Putamen (tissue), 1 donor: Measurements from ENCODE around the gene CTXN1.
"Not testable (repeated sequence)": the region's sequence is repeated elsewhere in the genome, so short reads cannot be mapped to it uniquely, and the experiment has no call there.

Experiments
- DNase-seq: peaks from one replicate; pipeline ENCODE4 v3.0.0-alpha.2; 2016; ENCODE audit warnings: low spot score

The CTXN1 gene

DNA sequence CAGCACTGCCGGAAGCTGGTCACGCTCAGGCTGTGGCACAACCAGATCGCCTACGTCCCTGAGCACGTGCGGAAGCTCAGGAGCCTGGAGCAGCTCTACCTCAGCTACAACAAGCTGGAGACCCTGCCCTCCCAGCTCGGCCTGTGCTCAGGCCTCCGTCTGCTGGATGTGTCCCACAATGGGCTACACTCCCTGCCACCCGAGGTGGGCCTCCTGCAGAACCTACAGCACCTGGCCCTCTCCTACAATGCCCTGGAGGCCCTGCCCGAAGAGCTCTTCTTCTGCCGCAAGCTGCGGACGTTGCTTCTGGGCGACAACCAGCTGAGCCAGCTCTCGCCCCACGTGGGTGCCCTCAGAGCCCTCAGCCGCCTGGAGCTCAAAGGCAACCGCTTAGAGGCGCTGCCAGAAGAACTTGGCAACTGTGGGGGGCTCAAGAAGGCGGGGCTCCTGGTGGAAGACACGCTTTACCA, 25.5 kb downstream of the CTXN1 start:
- no peak for DNase-seq

DNA sequence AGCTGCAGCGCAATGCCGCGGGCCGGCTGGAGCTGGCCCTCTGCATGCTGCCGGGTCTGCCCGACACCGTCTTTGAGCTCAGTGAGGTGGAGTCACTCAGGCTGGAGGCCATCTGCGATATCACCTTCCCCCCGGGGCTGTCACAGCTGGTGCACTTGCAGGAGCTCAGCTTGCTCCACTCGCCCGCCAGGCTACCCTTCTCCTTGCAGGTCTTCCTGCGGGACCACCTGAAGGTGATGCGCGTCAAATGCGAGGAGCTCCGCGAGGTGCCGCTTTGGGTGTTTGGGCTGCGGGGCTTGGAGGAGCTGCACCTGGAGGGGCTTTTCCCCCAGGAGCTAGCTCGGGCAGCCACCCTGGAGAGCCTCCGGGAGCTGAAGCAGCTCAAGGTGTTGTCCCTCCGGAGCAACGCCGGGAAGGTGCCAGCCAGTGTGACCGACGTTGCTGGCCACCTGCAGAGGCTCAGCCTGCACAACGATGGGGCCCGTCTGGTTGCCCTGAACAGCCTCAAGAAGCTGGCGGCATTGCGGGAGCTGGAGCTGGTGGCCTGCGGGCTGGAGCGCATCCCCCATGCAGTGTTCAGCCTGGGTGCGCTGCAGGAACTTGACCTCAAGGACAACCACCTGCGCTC, 26.1 kb downstream of the CTXN1 start:
- DNase-seq: no peak

DNA sequence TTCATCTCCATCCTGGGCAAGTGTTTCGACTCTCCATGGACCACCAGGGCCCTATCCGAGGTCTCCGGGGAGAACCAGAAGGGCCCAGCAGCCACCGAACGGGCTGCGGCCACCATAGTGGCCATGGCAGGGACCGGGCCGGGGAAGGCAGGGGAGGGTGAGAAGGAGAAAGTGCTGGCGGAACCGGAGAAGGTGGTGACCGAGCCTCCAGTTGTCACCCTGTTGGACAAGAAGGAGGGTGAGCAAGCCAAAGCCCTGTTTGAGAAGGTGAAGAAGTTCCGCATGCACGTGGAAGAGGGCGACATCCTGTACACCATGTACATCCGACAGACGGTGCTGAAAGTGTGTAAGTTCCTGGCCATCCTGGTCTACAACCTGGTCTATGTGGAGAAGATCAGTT, 27.0 kb downstream of the CTXN1 start:
- DNase-seq: no peak

DNA sequence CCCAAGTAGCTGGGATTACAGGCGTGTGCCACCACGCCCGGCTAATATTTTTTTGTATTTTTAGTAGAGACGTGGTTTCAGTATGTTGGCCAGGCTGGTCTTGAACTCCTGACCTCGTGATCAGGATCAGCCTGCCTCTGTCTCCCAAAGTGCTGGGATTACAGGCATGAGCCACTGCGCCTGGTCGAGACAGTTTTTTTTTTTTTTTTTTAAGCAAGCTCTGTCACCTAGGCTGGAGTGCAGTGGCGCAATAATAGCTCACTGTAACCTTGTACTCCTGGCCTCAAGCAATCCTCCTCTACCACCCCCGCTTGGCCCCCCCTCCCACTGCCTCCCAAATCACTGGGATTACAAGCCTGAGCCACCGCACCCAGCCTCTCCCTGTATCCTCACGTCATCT, 28.6 kb downstream of the CTXN1 start:
- DNase-seq: no peak

DNA sequence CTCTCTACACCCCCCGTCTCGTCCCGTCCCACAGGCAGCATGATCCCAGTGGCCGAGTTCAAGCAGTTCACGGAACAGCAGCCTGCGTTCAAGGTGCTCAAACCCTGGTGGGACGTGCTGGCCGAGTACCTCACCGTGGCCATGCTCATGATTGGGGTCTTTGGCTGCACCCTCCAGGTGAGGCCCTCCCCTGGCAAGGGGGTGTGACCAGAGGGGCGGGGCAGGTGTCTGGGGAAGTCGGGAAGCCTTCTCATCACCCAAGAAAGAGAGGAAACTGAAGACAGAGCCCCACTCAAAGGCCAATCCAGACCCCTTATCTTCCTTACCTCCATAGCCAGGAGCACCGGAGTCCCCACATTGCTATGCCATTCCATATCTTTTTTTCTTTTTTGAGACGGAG, 30.4 kb downstream of the CTXN1 start:
- DNase-seq: no peak

DNA sequence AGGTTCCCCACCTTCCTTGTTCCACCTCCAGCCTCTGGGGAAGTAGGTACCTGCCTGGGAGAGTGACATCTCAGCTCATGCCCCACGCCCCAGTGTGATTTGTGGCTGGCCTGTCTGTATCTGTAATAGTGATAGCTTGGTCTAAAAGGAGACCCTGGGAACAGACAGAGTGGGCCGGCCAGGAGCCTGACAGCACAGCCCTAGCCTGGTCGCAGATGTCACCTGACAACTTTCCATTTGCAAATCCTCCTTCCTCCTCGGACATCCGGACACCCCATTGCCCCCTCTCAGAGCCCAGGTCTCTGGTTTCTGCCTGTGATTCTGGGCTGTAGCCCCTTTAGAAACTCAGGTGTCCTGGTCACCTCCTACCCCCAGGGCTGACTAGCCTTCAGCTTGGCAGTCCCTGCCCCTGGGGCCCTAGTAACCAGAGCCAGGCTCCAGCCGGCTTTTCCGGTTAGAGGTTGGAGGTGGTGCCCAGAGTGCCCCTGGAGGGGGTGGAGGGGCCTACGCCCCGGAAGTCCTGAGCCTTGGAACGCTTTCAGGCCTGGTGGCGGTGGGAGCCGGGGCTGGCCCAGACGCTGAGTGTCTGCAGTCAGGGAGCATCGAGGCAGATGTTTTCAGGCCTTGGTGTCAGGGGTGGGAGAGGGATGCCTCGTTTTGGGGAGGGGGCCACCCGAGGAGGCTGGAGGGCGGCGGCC, 31.2 kb downstream of the CTXN1 start:
- no peak for DNase-seq

DNA sequence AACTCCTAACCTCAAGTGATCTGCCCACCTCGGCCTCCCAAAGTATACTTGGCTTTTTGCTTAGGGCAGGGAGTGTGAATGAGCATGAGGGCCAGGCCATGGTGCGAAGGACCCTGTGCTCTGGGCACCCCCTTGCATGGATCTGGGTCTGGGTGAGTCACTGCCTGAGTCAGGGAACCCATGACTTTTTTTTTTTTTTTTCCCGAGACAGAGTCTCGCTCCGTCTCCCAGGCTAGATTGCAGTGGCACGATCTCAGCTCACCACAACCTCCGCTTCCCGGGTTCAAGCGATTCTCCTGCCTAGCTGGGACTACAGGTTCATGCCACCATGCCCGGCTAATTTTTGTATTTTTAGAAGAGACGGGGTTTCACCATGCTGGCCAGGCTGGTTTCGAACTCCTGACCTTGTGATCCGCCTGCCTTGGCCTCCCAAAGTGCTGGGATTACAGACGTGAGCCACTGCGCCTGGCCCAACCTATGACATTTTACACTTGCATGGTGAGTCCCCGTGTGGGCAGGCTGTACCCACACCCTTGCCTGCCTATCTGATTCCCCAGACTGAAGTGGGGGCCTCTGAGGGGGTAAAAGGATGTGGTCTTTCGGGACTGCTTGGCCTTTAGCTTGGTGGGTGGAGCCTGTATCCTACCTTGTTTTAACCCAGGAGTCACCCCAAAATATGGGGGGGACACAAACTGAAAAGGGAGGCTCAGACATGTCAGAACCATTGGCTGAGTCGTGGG, 32.4 kb downstream of the CTXN1 start:
- DNase-seq: not testable (repeated sequence)

DNA sequence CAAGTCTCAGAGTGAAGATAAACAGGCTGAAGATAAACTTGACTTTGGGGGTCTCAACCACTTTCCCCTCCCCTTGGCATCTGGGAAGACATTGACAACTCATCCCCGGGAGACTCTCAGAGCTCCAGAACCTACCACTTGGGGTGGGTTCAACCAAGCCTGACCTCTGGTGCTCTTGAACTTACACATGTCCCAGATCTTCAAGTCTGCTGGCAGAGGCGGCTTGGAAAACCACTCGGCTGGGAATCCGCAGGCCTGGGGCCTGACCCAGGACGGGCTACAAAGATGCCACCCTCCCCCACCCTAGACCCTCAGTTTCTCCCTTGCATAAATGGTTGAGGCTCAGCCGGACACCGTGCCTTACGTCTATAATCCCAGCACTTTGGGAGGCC, 37.1 kb downstream of the CTXN1 start:
- DNase-seq: no peak

DNA sequence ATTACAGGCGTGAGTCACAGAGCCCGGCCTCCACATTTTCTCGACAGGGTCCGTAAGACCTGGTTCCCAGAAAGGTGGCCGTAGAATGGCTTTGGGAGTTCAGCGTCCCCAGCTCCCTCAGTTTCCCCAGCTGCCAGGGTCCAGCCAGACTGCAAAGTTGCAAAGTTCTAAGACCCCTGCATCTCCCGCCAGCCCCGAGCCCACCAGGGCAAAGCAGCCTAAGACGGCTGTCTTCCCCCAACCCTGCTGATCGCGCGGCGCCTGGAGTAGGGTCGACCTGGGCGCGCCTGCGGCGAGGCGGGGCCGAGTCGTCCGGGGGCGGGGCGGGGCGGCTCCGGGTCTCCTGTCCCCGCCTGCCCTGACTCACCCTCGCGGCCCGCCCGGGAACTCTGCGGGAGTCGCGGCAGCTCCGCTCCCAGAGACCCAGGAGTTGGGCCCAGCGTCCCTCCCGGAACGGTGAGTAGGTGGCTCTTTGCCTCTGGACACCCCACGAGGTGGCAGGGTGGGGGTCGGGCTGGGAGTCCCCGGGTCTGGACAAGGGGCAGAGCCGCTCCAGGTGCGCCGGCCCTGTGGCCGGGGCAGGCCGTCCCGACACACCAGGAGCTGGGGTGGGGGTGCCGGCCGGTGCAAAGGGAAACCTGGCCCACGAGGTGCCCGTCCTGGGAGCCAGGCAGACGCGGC, 37.6 kb downstream of the CTXN1 start, which contains the start of gene LRRC8E:
TSS of gene LRRC8E (plus strand) at position 366 of the 681 bp plus-strand sequence. CDS start 7,094 bp downstream, outside the sequence.
- DNase-seq: no peak

DNA sequence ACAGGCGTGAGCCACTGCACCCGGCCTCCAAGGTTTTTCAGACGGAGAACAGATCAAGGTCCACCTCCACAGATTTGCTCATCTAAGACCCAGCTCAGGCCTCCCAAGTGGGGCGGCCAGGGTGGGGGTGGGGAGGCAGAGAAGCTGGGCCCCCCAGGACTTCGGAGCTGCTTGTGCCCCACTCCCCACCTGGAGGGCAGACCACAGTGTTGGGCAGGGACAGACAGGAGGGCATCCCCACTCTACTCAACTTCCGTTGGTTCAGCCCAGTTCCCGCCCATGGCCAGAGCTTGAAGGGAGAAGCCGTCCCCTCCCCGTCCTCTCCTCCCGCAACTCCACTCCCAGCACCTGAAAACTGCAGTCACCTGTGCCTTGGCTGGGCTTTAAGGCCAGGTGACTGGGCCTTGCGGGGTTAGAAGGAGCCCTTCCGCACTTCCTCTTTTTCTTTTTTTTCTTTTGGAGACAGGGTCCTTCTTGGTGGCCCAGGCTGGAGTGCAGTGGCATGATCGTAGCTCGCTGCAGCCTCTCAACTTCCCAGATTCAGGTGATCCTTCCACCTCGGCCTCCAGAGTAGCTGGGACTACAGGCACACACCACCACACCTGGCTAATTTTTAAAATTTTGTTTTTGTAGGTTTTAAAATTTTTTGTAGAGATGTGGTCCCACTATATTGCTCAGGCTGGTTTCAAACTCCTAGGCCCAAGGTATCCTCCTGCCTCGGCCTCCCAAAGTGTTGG, 38.4 kb downstream of the CTXN1 start:
- DNase-seq: no peak

DNA sequence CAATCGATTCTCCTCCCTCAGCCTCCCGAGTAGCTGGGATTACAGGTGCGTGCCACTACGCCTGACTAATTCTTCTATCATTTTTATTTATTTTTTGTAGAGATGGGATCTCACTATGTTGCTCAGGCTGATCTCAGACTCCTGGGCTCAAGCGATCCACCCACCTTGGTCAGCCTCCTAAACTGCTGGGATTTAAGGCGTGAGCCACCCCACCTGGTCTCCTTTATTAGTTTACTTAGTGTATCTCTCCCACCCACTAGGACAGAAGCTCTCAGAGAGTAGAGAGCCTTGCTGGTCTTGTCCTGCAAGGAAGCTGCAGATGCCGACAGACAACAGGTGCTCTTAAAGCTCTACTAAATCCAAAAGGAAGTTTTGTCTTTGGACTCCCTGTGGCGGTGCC, 40.1 kb downstream of the CTXN1 start:
- no peak for DNase-seq

DNA sequence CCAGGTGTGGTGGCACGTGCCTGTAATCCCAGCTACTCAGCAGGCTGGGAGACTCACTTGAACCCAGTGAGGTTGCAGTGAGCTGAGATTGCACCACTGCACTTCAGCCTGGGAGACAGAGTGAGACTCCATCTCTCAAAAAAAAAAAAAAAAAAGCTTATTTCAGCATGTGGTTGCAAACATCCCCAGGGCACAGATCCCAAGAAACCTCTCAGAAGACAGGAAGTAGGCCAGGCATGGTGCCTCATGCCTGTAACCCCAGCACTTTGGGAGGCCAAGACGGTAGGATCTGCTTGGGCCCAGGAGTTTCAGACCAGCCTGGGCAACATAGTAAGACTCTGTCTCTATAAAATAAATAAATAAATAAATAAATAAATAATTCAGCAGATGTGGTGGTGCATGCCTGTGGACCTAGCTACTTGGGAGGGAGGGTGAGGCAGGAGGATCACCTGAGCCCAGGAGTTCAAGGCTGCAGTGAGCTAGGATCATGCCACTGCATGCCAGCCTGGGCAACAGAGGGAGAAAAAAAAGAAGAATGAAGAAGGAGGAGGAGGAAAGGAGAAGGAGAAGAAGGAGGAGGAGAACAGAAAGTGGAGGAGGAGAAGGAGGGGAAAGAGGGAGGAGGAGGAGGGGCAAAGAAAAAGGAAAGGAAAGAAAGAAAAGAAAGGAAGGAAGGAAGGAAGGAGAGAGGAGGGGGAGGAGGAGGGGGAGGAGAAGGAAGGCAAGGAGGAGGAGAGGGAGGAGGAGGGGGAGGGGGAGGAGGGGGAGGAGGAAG, 42.0 kb downstream of the CTXN1 start:
- no peak for DNase-seq

DNA sequence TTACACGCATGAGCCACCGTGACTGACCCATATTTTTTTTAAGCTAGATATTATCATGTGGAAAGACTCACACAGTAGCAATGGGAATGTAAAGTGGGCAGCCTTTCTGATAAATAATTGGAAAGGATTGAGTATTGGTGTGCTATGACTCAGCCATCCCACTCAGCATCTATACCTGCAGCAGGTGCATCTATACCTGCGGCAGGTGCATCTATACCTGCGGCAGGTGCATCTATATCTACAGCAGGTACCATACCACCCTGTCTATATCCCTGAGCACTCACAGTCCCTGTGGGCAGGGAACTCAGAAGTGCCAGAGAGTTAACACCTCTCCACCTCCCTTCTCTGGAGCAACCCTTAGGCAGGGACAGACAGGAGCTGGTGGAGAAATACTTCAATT, 42.8 kb downstream of the CTXN1 start:
- no peak for DNase-seq

DNA sequence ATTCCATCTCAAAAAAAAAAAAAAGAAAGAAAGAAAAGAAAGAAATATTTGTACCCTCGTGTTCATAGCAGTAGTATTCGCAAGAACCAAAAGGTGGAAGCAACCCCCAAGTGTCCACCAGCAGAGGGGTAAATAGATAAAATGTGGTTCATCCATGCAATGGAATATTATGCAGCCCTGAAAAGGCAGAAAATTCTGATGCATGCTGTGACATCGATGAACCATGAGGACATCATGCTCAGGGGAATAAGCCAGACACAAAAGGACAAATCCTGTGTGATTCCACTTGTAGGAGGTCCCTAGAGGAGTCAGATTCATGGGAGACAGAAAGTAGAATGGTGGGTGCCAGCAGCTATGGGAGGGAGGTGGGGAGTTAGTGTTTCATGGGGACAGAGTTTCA, 44.0 kb downstream of the CTXN1 start:
- no peak for DNase-seq

DNA sequence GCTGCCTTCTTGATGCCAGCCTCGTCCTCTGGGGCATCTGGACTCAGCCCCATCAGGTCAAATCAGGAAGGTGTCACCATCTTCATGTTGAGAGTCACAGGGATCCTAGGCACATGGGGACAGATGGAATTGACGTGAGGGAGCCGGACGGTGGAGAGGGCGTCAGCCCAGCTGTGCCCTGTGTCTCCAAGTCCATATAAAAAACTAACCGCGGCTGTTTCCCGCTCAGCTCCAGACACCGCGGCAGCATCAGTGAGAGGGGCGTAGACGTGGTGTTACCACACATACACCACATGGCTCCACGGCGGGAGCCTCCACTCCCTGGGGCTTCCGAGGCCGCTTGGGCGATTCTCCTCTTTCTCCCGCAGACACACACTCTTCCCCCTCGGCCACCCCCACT, 46.1 kb downstream of the CTXN1 start:
- DNase-seq: no peak

DNA sequence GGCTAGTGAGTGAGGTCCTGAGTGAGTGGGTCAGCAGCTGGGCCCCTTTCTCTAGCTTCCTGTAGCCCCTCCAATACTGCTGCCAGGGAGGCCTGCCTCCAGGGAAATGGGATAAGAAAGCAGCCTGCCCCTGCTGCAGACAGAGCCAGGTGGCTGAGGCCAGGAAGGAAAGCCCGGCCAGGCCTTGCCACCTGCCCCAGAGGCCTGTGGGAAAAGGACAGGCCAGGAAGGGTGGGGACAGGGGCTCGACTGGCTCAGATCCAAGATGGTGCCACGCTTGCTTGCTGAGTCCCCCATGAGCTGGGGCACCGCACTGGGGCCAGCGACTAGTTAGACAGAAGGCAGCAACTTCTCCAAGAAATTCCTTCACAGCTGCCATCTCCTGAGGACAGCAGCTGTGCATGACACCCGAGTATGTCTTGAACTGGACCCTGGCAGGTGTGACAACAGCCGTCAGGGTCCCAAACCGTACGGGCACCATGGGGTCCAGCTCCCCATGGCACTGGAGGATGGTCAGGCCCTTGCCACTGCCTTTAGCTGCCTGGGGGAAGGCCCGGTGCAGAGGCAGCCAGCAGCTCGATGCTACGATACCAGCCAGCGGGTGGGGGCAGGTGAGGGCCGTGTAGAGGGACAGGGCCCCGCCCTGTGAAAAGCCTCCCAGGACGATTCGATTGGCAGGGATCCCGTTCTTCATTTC, 46.7 kb downstream of the CTXN1 start:
- DNase-seq: no peak

DNA sequence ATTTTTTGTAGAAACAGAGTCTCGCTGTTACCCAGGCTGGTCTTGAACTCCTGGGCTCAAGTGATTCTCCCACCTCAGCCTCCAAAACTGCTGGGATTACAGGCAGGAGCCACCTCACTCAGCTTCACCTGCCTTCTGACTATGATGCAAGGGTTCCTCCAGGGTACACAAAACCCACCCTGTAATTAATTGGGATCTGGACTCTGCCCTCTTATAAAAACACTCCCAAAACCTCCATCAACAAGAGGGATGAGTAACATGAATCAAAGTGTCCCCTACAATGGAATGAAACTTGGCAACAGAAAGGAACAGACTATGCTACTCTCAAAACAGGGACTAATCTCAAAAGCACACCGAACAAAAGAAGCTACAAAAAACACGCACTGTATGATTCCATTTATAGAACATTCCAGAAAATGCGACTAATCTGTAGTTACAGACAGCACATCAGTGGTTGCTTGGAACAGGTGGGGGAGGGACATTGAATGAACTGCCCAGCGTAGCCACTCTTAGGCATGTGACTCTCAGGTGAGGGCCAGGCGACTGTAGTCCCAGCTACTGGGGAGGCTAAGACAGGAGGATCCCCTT, 48.6 kb downstream of the CTXN1 start:
- no peak for DNase-seq

DNA sequence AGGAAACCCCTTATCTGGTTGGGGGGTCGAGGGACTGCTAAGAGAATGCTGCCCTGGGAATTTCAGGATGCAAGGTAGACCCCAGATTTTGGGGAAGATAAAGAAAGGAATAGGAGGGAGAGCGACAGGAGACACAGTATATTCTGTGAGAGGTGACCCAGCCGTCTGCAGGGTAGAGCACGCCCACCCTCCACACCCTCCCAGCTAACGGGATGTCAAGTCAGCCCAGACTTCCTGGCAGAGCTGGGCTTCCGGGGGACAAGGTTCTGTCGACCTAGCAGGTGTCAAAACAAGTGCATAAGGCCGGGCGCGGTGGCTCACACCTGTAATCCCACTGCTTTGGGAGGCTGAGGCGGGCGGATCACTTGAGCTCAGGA, 51.0 kb downstream of the CTXN1 start:
- no peak for DNase-seq
